ENCODE results near the gene CPNE6.

CPNE6 gene

GRCh38 chr14:24080142-24080530 is 8.8 kb downstream of the CPNE6 start:
- Histone ChIP-seq H3K36me3 (replicated peaks; ENCODE audit: insufficient read depth, low read length) (no peaks in the 10 kb centered on the region), H3K27me3 (replicated peaks; ENCODE audit: insufficient read depth, low read length) (no peaks in the 10 kb centered on the region), H3K79me2 (ENCODE audit: low read length) (no peaks in the 10 kb centered on the region), H3K4me3 (ENCODE audit: low read length) (no peak overlapping the region), H3K4me2 (ENCODE audit: low read depth, low read length) (no peak overlapping the region), H3K9me2 (replicated peaks; ENCODE audit: insufficient read depth, low read length) (no peaks in the 10 kb centered on the region), H2AFZ (ENCODE audit: low read length) (no peak overlapping the region), H3K9ac (ENCODE audit: low read length) (no peak overlapping the region), H4K20me1 (ENCODE audit: insufficient read depth, low read length) (no peaks in the 10 kb centered on the region), H3K4me1 (ENCODE audit: low read length) (peaks cover 12% of the 10 kb centered on the region), H3K27ac (ENCODE audit: low read length) (no peak overlapping the region), H3K9me3 (replicated peaks; ENCODE audit: insufficient read depth, low read length) (no peaks in the 10 kb centered on the region), H3F3A (ENCODE audit: insufficient read depth, low read length) (no peaks in the 10 kb centered on the region)
- TF ChIP-seq CTCF (IDR thresholded peaks at IDR 0.05; ENCODE audit: low read length): no peak
- TF ChIP-seq EZH2phosphoT487 (IDR thresholded peaks at IDR 0.05; ENCODE audit: low read length): no peak
- TF ChIP-seq EZH2 (optimal IDR thresholded peaks at IDR 0.05; ENCODE audit: low read depth, low read length): no peak
- no peak for DNase-seq

GRCh38 chr14:24080888-24081738 is 9.8 kb downstream of the CPNE6 start:
- Histone ChIP-seq H3K9me2 (replicated peaks; ENCODE audit: insufficient read depth, low read length) (no peaks in the 10 kb centered on the region), H4K20me1 (ENCODE audit: insufficient read depth, low read length) (no peaks in the 10 kb centered on the region), H3K4me1 (ENCODE audit: low read length) (peaks cover 8% of the 10 kb centered on the region), H3K36me3 (replicated peaks; ENCODE audit: insufficient read depth, low read length) (no peaks in the 10 kb centered on the region), H3K9me3 (replicated peaks; ENCODE audit: insufficient read depth, low read length) (no peaks in the 10 kb centered on the region), H2AFZ (ENCODE audit: low read length) (0 out of 2 replicates have a peak overlapping the region, but pooled peaks have one; percentile 35), H3F3A (ENCODE audit: insufficient read depth, low read length) (no peaks in the 10 kb centered on the region), H3K4me3 (ENCODE audit: low read length) (peak overlapping the region; percentile 56), H3K27me3 (replicated peaks; ENCODE audit: insufficient read depth, low read length) (no peaks in the 10 kb centered on the region), H3K79me2 (ENCODE audit: low read length) (no peaks in the 10 kb centered on the region), H3K27ac (ENCODE audit: low read length) (no peak overlapping the region), H3K4me2 (ENCODE audit: low read depth, low read length) (peak overlapping the region; percentile 77; the same call in 1 of the 2 replicates), H3K9ac (ENCODE audit: low read length) (peak overlapping the region; percentile 29; the same call in 1 of the 2 replicates)
- TF ChIP-seq EZH2phosphoT487 (IDR thresholded peaks at IDR 0.05; ENCODE audit: low read length) (no peak), EZH2 (optimal IDR thresholded peaks at IDR 0.05; ENCODE audit: low read depth, low read length) (no peak), CTCF (IDR thresholded peaks at IDR 0.05; ENCODE audit: low read length) (no peak)
- DNase-seq: peak; percentile 47

- no peaks in the 10 kb centered on the region for H3K9me2 ChIP-seq (replicated peaks; ENCODE audit: insufficient read depth, low read length)
- DNase-seq: no peak
- H3K9me3 ChIP-seq (replicated peaks; ENCODE audit: insufficient read depth, low read length): no peaks in the 10 kb centered on the region
- peak overlapping the region; percentile 29; the same call in 1 of the 2 replicates for H3K9ac ChIP-seq (ENCODE audit: low read length)
- 0 out of 2 replicates have a peak overlapping the region, but pooled peaks have one; percentile 42 for H2AFZ ChIP-seq (ENCODE audit: low read length)
- no peaks in the 10 kb centered on the region for H3K79me2 ChIP-seq (ENCODE audit: low read length)
- H3K4me1 ChIP-seq (ENCODE audit: low read length): peaks cover 8% of the 10 kb centered on the region
- H3K27me3 ChIP-seq (replicated peaks; ENCODE audit: insufficient read depth, low read length): no peaks in the 10 kb centered on the region
- peak overlapping the region; percentile 45; the same call in 1 of the 2 replicates for H3K4me2 ChIP-seq (ENCODE audit: low read depth, low read length)
- no peaks in the 10 kb centered on the region for H4K20me1 ChIP-seq (ENCODE audit: insufficient read depth, low read length)
- no peak overlapping the region for H3K27ac ChIP-seq (ENCODE audit: low read length)
- no peak for TF ChIP-seq CTCF (IDR thresholded peaks at IDR 0.05; ENCODE audit: low read length)
- no peak for TF ChIP-seq EZH2phosphoT487 (IDR thresholded peaks at IDR 0.05; ENCODE audit: low read length)
- no peak for TF ChIP-seq EZH2 (optimal IDR thresholded peaks at IDR 0.05; ENCODE audit: low read depth, low read length)
- peak overlapping the region; percentile 56; the same call in 1 of the 2 replicates for H3K4me3 ChIP-seq (ENCODE audit: low read length)
- H3K36me3 ChIP-seq (replicated peaks; ENCODE audit: insufficient read depth, low read length): no peaks in the 10 kb centered on the region
- H3F3A ChIP-seq (ENCODE audit: insufficient read depth, low read length): no peaks in the 10 kb centered on the region
Measured at GRCh38 chr14:24081739-24082211, 10.4 kb downstream of the CPNE6 start.
